IPS-18a (cell line): ENCODE results near the gene TMEM82.

ENCODE experiments used
- H3K27ac ChIP-seq: one replicate; pipeline ENCODE4 v1.5.1; 2013; ENCODE audit warnings: low read length
- H3K27me3 ChIP-seq: one replicate; pipeline ENCODE4 v1.6.1; 2013; ENCODE audit warnings: mild to moderate bottlenecking, low read length; ENCODE audit not compliant: control insufficient read depth, insufficient read depth
- H3K36me3 ChIP-seq: one replicate; pipeline ENCODE4 v1.6.1; 2013; ENCODE audit warnings: low read depth, low read length; ENCODE audit not compliant: control insufficient read depth
- H3K4me1 ChIP-seq: one replicate; pipeline ENCODE4 v1.6.1; 2013; ENCODE audit warnings: low read depth, low read length; ENCODE audit not compliant: control insufficient read depth
- H3K4me3 ChIP-seq: one replicate; pipeline ENCODE4 v1.5.1; 2013; ENCODE audit warnings: low read length
- H3K9ac ChIP-seq: one replicate; pipeline ENCODE4 v1.6.1; 2013; ENCODE audit warnings: mild to moderate bottlenecking, low read length, moderate library complexity
- H3K9me3 ChIP-seq: one replicate; pipeline ENCODE4 v1.6.1; 2013; ENCODE audit warnings: low read depth, low read length; ENCODE audit not compliant: control insufficient read depth

The TMEM82 gene

DNA sequence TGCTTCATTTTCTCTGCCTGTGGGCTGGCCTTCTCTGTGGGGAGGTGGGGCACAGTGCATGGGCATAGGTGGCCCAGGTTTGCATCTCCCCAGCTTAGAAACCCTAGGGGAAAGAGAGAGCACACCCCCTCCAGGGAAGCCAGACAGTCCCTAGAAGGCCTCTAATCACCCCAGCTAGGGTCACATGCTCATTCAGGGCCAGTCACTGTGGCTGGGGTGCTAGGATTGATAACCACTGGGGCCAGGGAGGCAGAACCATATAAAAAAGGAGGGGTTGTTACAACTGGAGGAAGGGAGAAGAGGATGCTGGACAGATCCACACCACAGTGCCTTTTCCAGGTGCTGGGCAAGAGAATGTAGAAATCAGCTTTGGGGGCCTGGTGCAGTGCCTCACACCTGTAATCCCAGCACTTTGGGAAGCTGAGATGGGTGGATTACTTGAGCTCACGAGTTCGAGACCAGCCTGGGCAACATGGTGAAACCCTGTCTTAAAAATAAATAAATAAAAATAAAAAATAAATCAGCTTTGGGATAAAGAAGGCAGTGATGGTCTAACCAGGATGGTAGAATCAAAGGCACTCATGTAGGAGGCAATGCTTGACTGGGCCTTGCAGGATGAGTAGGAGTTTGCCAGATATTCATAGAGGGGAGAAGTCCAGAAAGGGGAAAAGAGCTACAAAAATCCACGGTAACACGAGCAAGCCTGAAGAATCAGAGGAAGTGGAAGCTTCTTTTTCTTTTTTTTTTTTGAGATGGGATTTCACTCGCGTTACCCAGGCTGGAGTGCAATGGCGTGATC is 35.8 kb downstream of the TMEM82 start:
- H3K27me3 ChIP-seq = no peaks in the 10 kb centered on the region
- no peaks in the 10 kb centered on the region for H3K9me3 ChIP-seq
- H3K27ac ChIP-seq = no peak overlapping the region
- no peaks in the 10 kb centered on the region for H3K4me1 ChIP-seq
- H3K36me3 ChIP-seq = peaks cover 63% of the 10 kb centered on the region
- H3K9ac ChIP-seq = no peak overlapping the region
- H3K4me3 ChIP-seq = no peak overlapping the region

DNA sequence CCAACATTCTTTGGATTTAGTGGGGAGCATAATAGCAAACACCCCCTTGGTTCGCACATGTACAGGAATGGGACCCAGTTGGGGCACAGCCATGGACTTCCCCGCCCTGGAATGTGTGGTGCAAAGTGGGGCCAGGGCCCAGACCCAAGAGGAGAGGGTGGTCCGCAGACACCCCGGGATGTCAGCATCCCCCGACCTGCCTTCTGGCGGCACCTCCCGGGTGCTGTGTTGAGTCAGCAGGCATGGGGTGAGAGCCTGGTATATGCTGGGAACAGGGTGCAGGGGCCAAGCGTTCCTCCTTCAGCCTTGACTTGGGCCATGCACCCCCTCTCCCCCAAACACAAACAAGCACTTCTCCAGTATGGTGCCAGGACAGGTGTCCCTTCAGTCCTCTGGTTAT is 43.4 kb downstream of the TMEM82 start:
- Histone ChIP-seq H3K4me1 (no peaks in the 10 kb centered on the region), H3K27me3 (no peaks in the 10 kb centered on the region), H3K9me3 (no peaks in the 10 kb centered on the region), H3K4me3 (no peak overlapping the region), H3K27ac (no peak overlapping the region), H3K9ac (no peak overlapping the region), H3K36me3 (peaks cover 26% of the 10 kb centered on the region)

- Histone ChIP-seq H3K27me3 (no peaks in the 10 kb centered on the region), H3K4me1 (no peaks in the 10 kb centered on the region), H3K4me3 (no peak overlapping the region), H3K9ac (no peak overlapping the region), H3K9me3 (no peaks in the 10 kb centered on the region), H3K27ac (no peak overlapping the region), H3K36me3 (peaks cover 21% of the 10 kb centered on the region)
Observed at GRCh38 chr1:15786581-15786980, 44.3 kb downstream of the TMEM82 start.

DNA sequence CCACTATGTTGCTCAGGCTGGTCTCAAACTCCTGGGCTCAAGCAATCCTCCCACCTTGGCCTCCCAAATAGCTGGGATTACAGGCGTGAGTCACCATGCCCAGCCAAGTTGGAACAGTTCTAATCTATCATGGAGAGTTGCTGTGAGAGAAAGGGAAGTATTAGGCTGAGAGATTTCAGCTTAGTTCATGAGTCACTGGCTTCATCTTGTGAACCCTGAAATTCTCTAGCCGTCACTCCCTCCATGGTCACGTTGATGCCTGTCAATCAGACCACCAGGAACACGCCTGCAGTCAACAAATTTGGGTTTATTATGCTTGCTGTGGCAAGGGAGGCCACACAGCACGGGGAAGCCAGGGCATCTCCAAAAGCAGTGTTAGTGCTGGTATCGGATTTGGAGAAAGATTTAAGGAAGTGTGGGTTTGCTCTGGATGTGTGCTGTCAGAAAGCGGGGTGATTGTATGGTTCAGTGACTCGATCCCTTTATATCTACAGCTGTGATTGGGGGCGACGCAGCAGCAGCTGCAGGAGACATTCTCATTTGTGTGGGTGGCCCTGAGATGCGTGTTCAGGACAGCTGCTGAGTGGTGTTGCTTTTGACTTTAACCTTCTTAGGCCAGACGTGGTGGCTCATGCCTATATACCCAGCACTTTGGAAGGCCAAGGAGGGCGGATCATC is 46.5 kb downstream of the TMEM82 start:
- peaks cover 13% of the 10 kb centered on the region for H3K36me3 ChIP-seq
- H3K4me1 ChIP-seq = no peaks in the 10 kb centered on the region
- no peak overlapping the region for H3K27ac ChIP-seq
- H3K9me3 ChIP-seq = no peaks in the 10 kb centered on the region
- no peak overlapping the region for H3K4me3 ChIP-seq
- H3K27me3 ChIP-seq = no peaks in the 10 kb centered on the region
- H3K9ac ChIP-seq = no peak overlapping the region

- Histone ChIP-seq H3K36me3 (no peaks in the 10 kb centered on the region), H3K9me3 (no peaks in the 10 kb centered on the region), H3K4me1 (peaks cover 10% of the 10 kb centered on the region), H3K27ac (no peak overlapping the region), H3K9ac (no peak overlapping the region), H3K27me3 (no peaks in the 10 kb centered on the region), H3K4me3 (no peak overlapping the region)
Observed at GRCh38 chr1:15796086-15796462, 53.8 kb downstream of the TMEM82 start.
